IMR-90 (cell line): ENCODE data around the gene DIP2C.

Experiments
- CEBPB ChIP-seq: IDR thresholded peaks from 2 replicates; pipeline ENCODE4 v1.6.1; 2012; ENCODE audit warnings: low read depth, low read length, improper control_type of control experiment
- CTCF ChIP-seq: conservative IDR thresholded peaks from 2 replicates; pipeline ENCODE4 v1.5.1; 2012; ENCODE audit warnings: mild to moderate bottlenecking, low read depth, low read length, improper control_type of control experiment
- FOS ChIP-seq: fragments of 150-350 bp; IDR thresholded peaks from 2 replicates; pipeline ENCODE4 v1.6.1; 2016; ENCODE audit warnings: low read depth, low read length
- MAFK ChIP-seq: IDR thresholded peaks from 2 replicates; pipeline ENCODE4 v1.6.1; 2012; ENCODE audit warnings: low read depth, low read length, improper control_type of control experiment
- POLR2A ChIP-seq: IDR thresholded peaks from 2 replicates; pipeline ENCODE4 v1.6.1; 2012; ENCODE audit warnings: mild to moderate bottlenecking, low read depth, low read length
- RAD21 ChIP-seq: IDR thresholded peaks from 2 replicates; pipeline ENCODE4 v1.6.1; 2012; ENCODE audit warnings: low read length, improper control_type of control experiment
- RFX5 ChIP-seq: IDR thresholded peaks from 2 replicates; pipeline ENCODE4 v1.8.0; 2012; ENCODE audit warnings: low read depth, mild to moderate bottlenecking, low read length, moderate library complexity
- USF2 ChIP-seq: fragments of 150-350 bp; IDR thresholded peaks from 2 replicates; pipeline ENCODE4 v1.6.1; 2017; ENCODE audit warnings: mild to moderate bottlenecking, antibody characterized with exemption, low read length, low read depth

GRCh38 chr10:372566-372965 is 316.9 kb downstream of the DIP2C start:
- TF ChIP-seq MAFK (no peak), USF2 (no peak), FOS (no peak), CTCF (no peak), POLR2A (no peak), CEBPB (no peak), RAD21 (no peak), RFX5 (no peak)
